HL-60 (cell line): ENCODE results near the gene IFITM5.

ENCODE experiments used
- DNase-seq, 2 experiments: peaks; one replicate each; pipeline ENCODE4 v3.0.0-alpha.2; 2010 to 2020; ENCODE audit warnings: low read depth in 1 of 2, low spot score in 1 of 2
- H3K27ac ChIP-seq: fragments of 250-450 bp; sonication (Bioruptor Pico); replicated peaks from 2 replicates; pipeline ENCODE4 v1.5.1; 2020; ENCODE audit warnings: mild to moderate bottlenecking, moderate library complexity
- H3K27me3 ChIP-seq: fragments of 250-450 bp; sonication (Bioruptor Pico); 2 replicates; pipeline ENCODE4 v1.5.1; 2021; ENCODE audit warnings: mild to moderate bottlenecking, moderate library complexity; ENCODE audit not compliant: insufficient read depth, poor library complexity, severe bottlenecking
- H3K4me3 ChIP-seq: replicated peaks from 2 replicates; pipeline ENCODE4 v1.5.1; 2011; ENCODE audit warnings: mild to moderate bottlenecking, control low read depth, low read length; ENCODE audit not compliant: insufficient read depth
- GABPA ChIP-seq: IDR thresholded peaks from 2 replicates; pipeline ENCODE4 v1.6.1; 2012; ENCODE audit warnings: low read depth
- POLR2AphosphoS5 ChIP-seq: IDR thresholded peaks from 2 replicates; pipeline ENCODE4 v1.6.1; 2012; ENCODE audit warnings: low read depth
- SPI1 ChIP-seq: IDR thresholded peaks from 2 replicates; pipeline ENCODE4 v1.6.1; 2012; ENCODE audit warnings: low read depth, mild to moderate bottlenecking, borderline replicate concordance
- long read RNA-seq: library from polyadenylated mRNA; unstranded; transcript quantifications from one replicate; pipeline ENCODE4 v2.0.0, GENCODE V29; 2020
- TF ChIP-seq, protein P1 (sequence below): IDR thresholded peaks from one replicate; pipeline ENCODE4 v1.5.1; 2011; ENCODE audit warnings: low read length, control low read depth, inconsistent platforms; ENCODE audit not compliant: insufficient read depth
- TF ChIP-seq, protein P2 (sequence below): IDR thresholded peaks from 2 replicates; pipeline ENCODE4 v1.6.1; 2012; ENCODE audit warnings: low read depth; ENCODE audit not compliant: insufficient replicate concordance

The IFITM5 gene
- long read RNA-seq, result 0 reads

DNA sequence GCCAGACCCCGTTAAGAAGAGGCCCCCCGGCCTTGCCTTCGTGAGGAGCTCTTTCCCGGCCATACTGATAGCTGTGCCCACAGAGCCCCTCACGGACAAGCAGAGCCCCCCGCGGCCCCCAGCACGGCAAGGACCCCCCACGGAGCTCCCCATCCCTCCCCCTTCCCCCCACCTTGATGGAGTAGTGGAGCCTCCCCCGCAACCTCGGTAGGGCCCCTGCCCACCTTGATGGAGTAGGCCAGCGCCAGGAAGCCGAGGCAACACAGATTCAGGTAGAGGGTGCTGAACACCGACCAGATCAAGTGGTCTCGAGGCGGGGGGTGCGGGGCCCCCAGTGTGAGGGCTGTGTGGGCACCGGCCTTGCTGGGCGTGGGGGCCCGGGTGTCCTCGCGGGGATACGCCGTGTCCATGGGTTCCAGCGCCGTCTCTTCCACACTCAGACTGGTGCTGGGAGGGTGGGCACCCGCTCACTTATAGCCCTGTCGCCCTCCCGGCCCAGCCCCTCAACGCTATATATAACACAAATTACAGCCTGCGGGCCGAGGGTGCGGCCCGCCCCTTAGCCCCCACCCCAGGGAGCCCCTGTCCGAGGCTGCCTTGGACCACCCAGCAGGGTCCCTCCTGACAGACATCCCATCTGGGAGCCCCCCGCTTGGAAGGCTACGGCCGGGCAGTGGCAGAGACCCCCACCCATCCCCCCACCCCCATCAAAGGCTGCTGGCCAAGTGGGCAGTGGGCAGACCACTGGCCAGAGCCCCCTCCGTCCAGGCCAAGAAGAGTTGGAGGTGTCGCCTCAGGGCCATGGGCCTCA, at the start of gene IFITM5:
Gene IFITM5 (minus strand): TSS at position 446 of the 811 bp plus-strand sequence. CDS start 36 bp downstream, at position 410.
- no peak for DNase-seq
- TF ChIP-seq, protein P1, sequence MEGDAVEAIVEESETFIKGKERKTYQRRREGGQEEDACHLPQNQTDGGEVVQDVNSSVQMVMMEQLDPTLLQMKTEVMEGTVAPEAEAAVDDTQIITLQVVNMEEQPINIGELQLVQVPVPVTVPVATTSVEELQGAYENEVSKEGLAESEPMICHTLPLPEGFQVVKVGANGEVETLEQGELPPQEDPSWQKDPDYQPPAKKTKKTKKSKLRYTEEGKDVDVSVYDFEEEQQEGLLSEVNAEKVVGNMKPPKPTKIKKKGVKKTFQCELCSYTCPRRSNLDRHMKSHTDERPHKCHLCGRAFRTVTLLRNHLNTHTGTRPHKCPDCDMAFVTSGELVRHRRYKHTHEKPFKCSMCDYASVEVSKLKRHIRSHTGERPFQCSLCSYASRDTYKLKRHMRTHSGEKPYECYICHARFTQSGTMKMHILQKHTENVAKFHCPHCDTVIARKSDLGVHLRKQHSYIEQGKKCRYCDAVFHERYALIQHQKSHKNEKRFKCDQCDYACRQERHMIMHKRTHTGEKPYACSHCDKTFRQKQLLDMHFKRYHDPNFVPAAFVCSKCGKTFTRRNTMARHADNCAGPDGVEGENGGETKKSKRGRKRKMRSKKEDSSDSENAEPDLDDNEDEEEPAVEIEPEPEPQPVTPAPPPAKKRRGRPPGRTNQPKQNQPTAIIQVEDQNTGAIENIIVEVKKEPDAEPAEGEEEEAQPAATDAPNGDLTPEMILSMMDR, result no peak
- no peak for TF ChIP-seq GABPA
- TF ChIP-seq, protein P2, sequence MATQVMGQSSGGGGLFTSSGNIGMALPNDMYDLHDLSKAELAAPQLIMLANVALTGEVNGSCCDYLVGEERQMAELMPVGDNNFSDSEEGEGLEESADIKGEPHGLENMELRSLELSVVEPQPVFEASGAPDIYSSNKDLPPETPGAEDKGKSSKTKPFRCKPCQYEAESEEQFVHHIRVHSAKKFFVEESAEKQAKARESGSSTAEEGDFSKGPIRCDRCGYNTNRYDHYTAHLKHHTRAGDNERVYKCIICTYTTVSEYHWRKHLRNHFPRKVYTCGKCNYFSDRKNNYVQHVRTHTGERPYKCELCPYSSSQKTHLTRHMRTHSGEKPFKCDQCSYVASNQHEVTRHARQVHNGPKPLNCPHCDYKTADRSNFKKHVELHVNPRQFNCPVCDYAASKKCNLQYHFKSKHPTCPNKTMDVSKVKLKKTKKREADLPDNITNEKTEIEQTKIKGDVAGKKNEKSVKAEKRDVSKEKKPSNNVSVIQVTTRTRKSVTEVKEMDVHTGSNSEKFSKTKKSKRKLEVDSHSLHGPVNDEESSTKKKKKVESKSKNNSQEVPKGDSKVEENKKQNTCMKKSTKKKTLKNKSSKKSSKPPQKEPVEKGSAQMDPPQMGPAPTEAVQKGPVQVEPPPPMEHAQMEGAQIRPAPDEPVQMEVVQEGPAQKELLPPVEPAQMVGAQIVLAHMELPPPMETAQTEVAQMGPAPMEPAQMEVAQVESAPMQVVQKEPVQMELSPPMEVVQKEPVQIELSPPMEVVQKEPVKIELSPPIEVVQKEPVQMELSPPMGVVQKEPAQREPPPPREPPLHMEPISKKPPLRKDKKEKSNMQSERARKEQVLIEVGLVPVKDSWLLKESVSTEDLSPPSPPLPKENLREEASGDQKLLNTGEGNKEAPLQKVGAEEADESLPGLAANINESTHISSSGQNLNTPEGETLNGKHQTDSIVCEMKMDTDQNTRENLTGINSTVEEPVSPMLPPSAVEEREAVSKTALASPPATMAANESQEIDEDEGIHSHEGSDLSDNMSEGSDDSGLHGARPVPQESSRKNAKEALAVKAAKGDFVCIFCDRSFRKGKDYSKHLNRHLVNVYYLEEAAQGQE, result no peak
- no peak for TF ChIP-seq SPI1
- TF ChIP-seq POLR2AphosphoS5, result no peak
- no peak within 1 kb of the TSS for H3K4me3 ChIP-seq
- no peak within 1 kb of the TSS for H3K27ac ChIP-seq
- H3K27me3 ChIP-seq, result no peaks in the 10 kb centered on the region

DNA sequence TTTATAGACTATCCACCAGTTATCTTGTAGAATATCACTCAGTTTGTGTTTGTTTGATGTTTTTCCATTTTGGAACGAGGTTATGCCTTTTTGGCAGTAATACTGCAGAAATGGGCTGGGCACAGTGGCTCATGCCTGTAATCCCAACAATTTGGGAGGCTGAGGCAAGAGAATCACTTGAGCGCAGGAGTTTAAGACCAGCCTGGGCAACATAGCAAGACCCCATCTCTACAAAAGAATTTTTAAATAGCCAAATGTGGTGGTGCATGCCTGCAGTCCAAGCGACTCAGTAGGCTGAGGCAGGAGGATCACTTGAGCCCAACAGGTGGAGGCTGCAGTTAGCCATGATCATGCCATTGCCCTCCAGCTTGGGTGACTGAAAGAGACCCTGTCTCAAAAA, 47.2 kb upstream of the IFITM5 start:
- no peak overlapping the region for H3K27ac ChIP-seq
- TF ChIP-seq, protein P2, result no peak
- no peak for TF ChIP-seq GABPA
- no peak overlapping the region for H3K4me3 ChIP-seq
- DNase-seq, result no peak
- no peaks in the 10 kb centered on the region for H3K27me3 ChIP-seq

DNA sequence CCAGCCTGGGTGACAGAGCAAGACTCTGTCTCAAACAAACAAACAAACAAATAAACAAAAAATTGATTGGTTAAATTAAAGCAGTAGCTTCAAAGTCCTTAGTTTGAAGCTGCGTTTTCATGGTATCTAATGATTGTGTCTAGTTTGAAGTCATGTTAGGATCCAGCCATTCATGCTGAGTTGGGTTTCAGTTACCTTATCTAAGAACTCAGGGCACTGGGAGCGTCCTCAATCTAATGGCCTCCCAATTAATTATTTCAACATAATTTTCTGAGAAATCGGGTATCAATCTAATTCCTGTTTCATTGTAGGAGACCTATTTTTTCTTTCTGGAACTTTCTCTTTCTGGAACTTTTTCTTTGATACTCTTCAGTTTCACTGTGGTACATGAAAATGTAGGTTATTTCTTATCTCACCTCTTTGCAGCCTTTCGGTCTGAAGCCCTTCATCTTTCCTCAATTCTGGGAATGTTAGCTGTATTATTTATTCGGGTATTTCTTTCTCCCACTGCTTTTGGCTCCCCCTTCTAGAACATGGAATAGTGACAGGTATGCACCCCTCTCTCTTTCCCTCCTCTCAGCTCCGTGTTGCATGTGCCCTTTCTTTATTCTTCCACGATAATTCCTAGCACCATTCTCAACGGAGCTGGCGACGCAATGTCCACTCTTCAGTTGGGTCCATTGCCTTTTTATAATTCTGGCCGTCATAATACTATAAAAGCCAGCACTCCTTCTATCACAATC, 45.7 kb upstream of the IFITM5 start:
- H3K4me3 ChIP-seq, result no peak overlapping the region
- no peak overlapping the region for H3K27ac ChIP-seq
- TF ChIP-seq, protein P2, result no peak
- TF ChIP-seq, protein P1, result no peak
- no peak for TF ChIP-seq GABPA
- TF ChIP-seq POLR2AphosphoS5, result no peak
- TF ChIP-seq SPI1, result no peak
- no peaks in the 10 kb centered on the region for H3K27me3 ChIP-seq
- no peak for DNase-seq
